GM12878 (cell line): ENCODE data around the gene KDM1B. TPM values are rescaled to one million over a fixed set of nuclear protein-coding genes. Genes with fewer than 3 reads are reported as not detected.
"Not testable (repeated sequence)": the region's sequence is repeated elsewhere in the genome, so short reads cannot be mapped to it uniquely, and the experiment has no call there.

Source experiments
- ATAC-seq: fragments of 200-7000 bp; cut with Tn5 transposase; 3 replicates; pipeline ENCODE4 v1.9.1; 2020; ENCODE audit warnings: mild to moderate bottlenecking, moderate library complexity
- BruUV-seq: library from RNA; stranded (reverse); fragments of 400-500 nt; replicated peaks from 2 replicates; lab custom pipeline; 2021; lab: Mats Ljungman, UMichigan
- CTCF ChIA-PET: fragments of 300-600 bp; sonication (Branson Sonifier 250); formaldehyde crosslinking; extraction: SDS; loops from one replicate; lab custom pipeline; 2021; ENCODE audit warnings: inconsistent platforms; lab: Yijun Ruan, JAX
- POLR2A ChIA-PET: fragments of 350-600 bp; formaldehyde crosslinking; extraction: SDS; loops from one replicate; lab custom pipeline; 2021; ENCODE audit warnings: inconsistent platforms; lab: Charles Lee
- RAD21 ChIA-PET: fragments of 300-600 bp; sonication (Branson Sonifier 250); formaldehyde crosslinking; loops from one replicate; lab custom pipeline; 2023; ENCODE audit warnings: antibody characterized with exemption; ENCODE audit not compliant: unreplicated experiment; lab: Charles Lee
- SMC1A ChIA-PET: fragments of 300-600 bp; sonication (Branson Sonifier 250); formaldehyde crosslinking; loops from one replicate; lab custom pipeline; 2023; ENCODE audit not compliant: unreplicated experiment, uncharacterized antibody; lab: Charles Lee
- DNase-seq: peaks from one replicate; pipeline ENCODE4 v3.0.0-alpha.2; 2011; ENCODE audit warnings: low read depth, low spot score
- FAIRE-seq: peaks from 3 replicates; lab custom pipeline; 2011; peaks lifted over from hg19 to GRCh38; lab: Jason Lieb, UNC
- H2AFZ ChIP-seq: 2 replicates; pipeline ENCODE4 v1.6.0; 2011; ENCODE audit warnings: low read depth, low read length, control low read depth; ENCODE audit not compliant: control insufficient read depth
- H3K27ac ChIP-seq: 2 replicates; pipeline ENCODE4 v1.5.1; 2011; ENCODE audit warnings: control low read depth; ENCODE audit not compliant: control insufficient read depth, insufficient read depth
- H3K27me3 ChIP-seq, 2 experiments: replicated peaks in 1 of 2; 2 replicates each; pipeline versions ENCODE4 v1.6.0 to v1.6.1; 2011; ENCODE audit warnings: low read length in 1 of 2; ENCODE audit not compliant: control insufficient read depth in 2 of 2, insufficient read depth in 2 of 2
- H3K36me3 ChIP-seq, 2 experiments: 2 replicates each; pipeline ENCODE4 v1.5.1; 2011; ENCODE audit warnings: low read length in 1 of 2; ENCODE audit not compliant: control insufficient read depth in 2 of 2, insufficient read depth in 2 of 2
- H3K4me1 ChIP-seq: 2 replicates; pipeline ENCODE4 v1.6.1; 2011; ENCODE audit warnings: mild to moderate bottlenecking, low read length, moderate library complexity, mixed read lengths; ENCODE audit not compliant: control insufficient read depth, insufficient read depth
- H3K4me2 ChIP-seq: 2 replicates; pipeline ENCODE4 v1.6.0; 2011; ENCODE audit warnings: control low read depth; ENCODE audit not compliant: control insufficient read depth, insufficient read depth
- H3K4me3 ChIP-seq: fragments of 200-600 bp; sonication (generic); 2 replicates; pipeline ENCODE4 v1.5.1; 2016
- H3K79me2 ChIP-seq: 2 replicates; pipeline ENCODE4 v1.6.0; 2011; ENCODE audit warnings: low read length; ENCODE audit not compliant: control insufficient read depth, insufficient read depth
- H3K9ac ChIP-seq: 2 replicates; pipeline ENCODE4 v1.8.0; 2011; ENCODE audit warnings: low read length, control low read depth, mixed read lengths; ENCODE audit not compliant: control insufficient read depth, insufficient read depth
- H3K9me3 ChIP-seq: replicated peaks from 3 replicates; pipeline ENCODE4 v1.5.1; 2011; ENCODE audit warnings: mild to moderate bottlenecking, low read length; ENCODE audit not compliant: control insufficient read depth, insufficient read depth
- H4K20me1 ChIP-seq: 2 replicates; pipeline ENCODE4 v1.6.0; 2011; ENCODE audit not compliant: control insufficient read depth, insufficient read depth
- BHLHE40 ChIP-seq, 2 experiments: fragments of 450-650 bp in 1 of 2; IDR thresholded peaks; 2 replicates each; pipeline ENCODE4 v1.6.1; 2011 to 2017; ENCODE audit warnings: low read depth in 2 of 2, borderline replicate concordance in 1 of 2, improper control_type of control experiment in 1 of 2, low read length in 1 of 2, mild to moderate bottlenecking in 1 of 2
- EED ChIP-seq: sonication (generic); IDR thresholded peaks from 2 replicates; pipeline ENCODE4 v1.6.1; 2016; ENCODE audit warnings: antibody characterized with exemption, low read depth
- POLR2A ChIP-seq: IDR thresholded peaks from 2 replicates; pipeline ENCODE4 v1.6.1; 2011; ENCODE audit warnings: low read depth, mild to moderate bottlenecking, low read length
- SIN3A ChIP-seq: IDR thresholded peaks from 2 replicates; pipeline ENCODE4 v1.6.1; 2012; ENCODE audit warnings: low read depth, low read length, improper control_type of control experiment
- SP1 ChIP-seq: IDR thresholded peaks from one replicate; pipeline ENCODE4 v1.6.1; 2011; ENCODE audit warnings: low read depth, low read length
- ZNF274 ChIP-seq: IDR thresholded peaks from one replicate; pipeline ENCODE4 v1.8.0; 2011; ENCODE audit not compliant: insufficient read length, insufficient read depth
- ZNF622 ChIP-seq: fragments of 450-650 bp; IDR thresholded peaks from 2 replicates; pipeline ENCODE4 v1.6.1; 2017; ENCODE audit warnings: mild to moderate bottlenecking, inconsistent platforms
- WGBS: methylation state at CpG from one replicate; pipeline ENCODE4 v1.1.6; 2016; ENCODE audit warnings: low lambda C conversion rate; ENCODE audit not compliant: insufficient replicate concordance, insufficient coverage; ENCODE audit errors: missing lambda C conversion rate; 5-methylcytosine and 5-hydroxymethylcytosine counted together
- in situ Hi-C: fragments of 300-500 bp; cut with MboI; formaldehyde crosslinking; loops from 9 replicates; pipeline ENCODE4 v1.14.3; 2018; ENCODE audit warnings: mixed read lengths
- intact Hi-C: fragments of 100-400 bp; cut with micrococcal nuclease; formaldehyde crosslinking; loops from one replicate; pipeline ENCODE4 v1.14.2; 2022; ENCODE audit not compliant: unreplicated experiment
- polyA plus RNA-seq, 11 experiments: library from polyadenylated mRNA; depleted of rRNA in 4 of 11; unstranded in 6 of 11; stranded (reverse) in 5 of 11; fragments of >200 nt; fragmentation: Nextera tagmentation in 4 of 11; fragmentation: Illumina TruSeq in 1 of 11; extraction: Ambion mirVana in 4 of 11; extraction: Trizol in 1 of 11; gene quantifications; 1 replicate in 1 of 11; 2 replicates in 10 of 11; pipeline versions ENCODE4 v1.2.1 to v1.2.3, GENCODE V29; 2011 to 2016; ENCODE audit warnings: inconsistent platforms in 2 of 11, missing spikeins in 2 of 11, low read depth in 1 of 11
- total RNA-seq, 4 experiments: library from RNA; depleted of rRNA in 3 of 4; stranded (reverse); fragments of >200 nt in 3 of 4; fragmentation: Illumina TruSeq in 1 of 4; extraction: Trizol in 1 of 4; gene quantifications; 2 replicates each; pipeline versions ENCODE4 v1.2.1 to v1.2.3, GENCODE V29; 2013 to 2021
- TF ChIP-seq, protein P1 (sequence below): IDR thresholded peaks from 2 replicates; pipeline ENCODE4 v1.6.1; 2011; ENCODE audit warnings: low read depth, mild to moderate bottlenecking, low read length, moderate library complexity, borderline replicate concordance; ENCODE audit errors: extremely low read depth

KDM1B gene
- total and polyA plus RNA-seq, 10 of the 15 experiments (the other 5 are each of a cell fraction or from before 2014, with no cell fraction given) = 1.7 to 22.5 (median 13.9) TPM

- TF ChIP-seq SIN3A = no peak
Observed at GRCh38 chr6:18168264-18168663, 13.0 kb downstream of the KDM1B start (continued).

- BruUV-seq = no TSS peak
- in situ Hi-C loops = no loop called here
- ChIA-PET SMC1A (interaction anchor here (0.9 kb wide), 1 partner anchor 30 kb away, joined by 4 read pairs; no protein-coding TSS in a partner anchor), CTCF (no interaction called here), POLR2A (interaction anchor here (0.5 kb wide), 1 partner anchor 41 kb away, joined by 4 read pairs; no protein-coding TSS in a partner anchor), RAD21 (no interaction called here)
- H3K27me3 ChIP-seq = no peaks in the 10 kb centered on the region
- no peaks in the 10 kb centered on the region for H3K4me1 ChIP-seq
- H3K4me3 ChIP-seq = no peak overlapping the region
- no peaks in the 10 kb centered on the region for H3K79me2 ChIP-seq
- H3K9me3 ChIP-seq = 0 out of 3 replicates have a peak, but pooled peaks cover 2% of the 10 kb centered on the region
- no peak overlapping the region for H3K27ac ChIP-seq
- DNase-seq (no peak), FAIRE-seq (no peak), ATAC-seq (no peak)
- H3K4me2 ChIP-seq = no peak overlapping the region
- no peaks in the 10 kb centered on the region for H4K20me1 ChIP-seq
- no peak overlapping the region for H2AFZ ChIP-seq
- no peak overlapping the region for H3K9ac ChIP-seq
- WGBS = 95% methylated on average over 7 of the region's 7 CpGs
- no peaks in the 10 kb centered on the region; a peak in 1 of 4 replicates for H3K36me3 ChIP-seq
- intact Hi-C loops = no loop called here
- TF ChIP-seq BHLHE40 (IDR thresholded peaks at IDR 0.05; ENCODE audit: borderline replicate concordance in 1 of 2, low read depth in 2 of 2, low read length in 1 of 2) (no peak), POLR2A (no peak), ZNF622 (no peak), SIN3A (no peak), ZNF274 (no peak), SP1 (no peak), EED (no peak)
- TF ChIP-seq, protein P1, sequence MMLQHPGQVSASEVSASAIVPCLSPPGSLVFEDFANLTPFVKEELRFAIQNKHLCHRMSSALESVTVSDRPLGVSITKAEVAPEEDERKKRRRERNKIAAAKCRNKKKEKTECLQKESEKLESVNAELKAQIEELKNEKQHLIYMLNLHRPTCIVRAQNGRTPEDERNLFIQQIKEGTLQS = no peak
Observed at GRCh38 chr6:18171871-18172270, 16.6 kb downstream of the KDM1B start.

DNA sequence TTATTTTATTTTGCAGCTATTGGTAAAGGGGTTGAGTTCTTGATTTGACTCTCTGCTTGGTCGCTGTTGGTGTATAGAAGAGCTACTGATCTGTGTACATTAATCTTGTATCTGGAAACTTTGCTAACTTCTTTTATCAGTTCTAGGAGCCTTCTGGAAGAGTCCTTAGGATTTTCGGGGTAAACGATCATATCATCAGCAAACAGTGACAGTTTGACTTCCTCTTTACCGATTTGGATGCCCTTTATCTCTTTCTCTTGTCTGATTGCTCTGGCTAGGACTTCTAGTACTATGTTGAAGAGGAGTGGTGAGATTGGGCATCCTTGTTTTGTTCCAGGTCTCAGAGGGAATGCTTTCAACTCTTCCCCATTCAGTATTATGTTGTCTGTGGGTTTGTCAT, 21.0 kb downstream of the KDM1B start:
- H3K27me3 ChIP-seq, CTCF ChIA-PET, H3K36me3 ChIP-seq, H2AFZ ChIP-seq, H3K79me2 ChIP-seq, BruUV-seq, H3K9me3 ChIP-seq, H3K9ac ChIP-seq, RAD21 ChIA-PET, DNase-seq, SMC1A ChIA-PET, H3K4me1 ChIP-seq, FAIRE-seq, in situ Hi-C loops, H4K20me1 ChIP-seq, H3K4me3 ChIP-seq, H3K27ac ChIP-seq, POLR2A ChIA-PET, H3K4me2 ChIP-seq, ATAC-seq, intact Hi-C loops: not testable (repeated sequence)
- WGBS = 97% methylated on average over 4 of the region's 4 CpGs
